ENCODE data around the gene CPVL.
"Not testable (repeated sequence)": the region's sequence is repeated elsewhere in the genome, so short reads cannot be mapped to it uniquely, and the experiment has no call there.

CPVL gene

DNA sequence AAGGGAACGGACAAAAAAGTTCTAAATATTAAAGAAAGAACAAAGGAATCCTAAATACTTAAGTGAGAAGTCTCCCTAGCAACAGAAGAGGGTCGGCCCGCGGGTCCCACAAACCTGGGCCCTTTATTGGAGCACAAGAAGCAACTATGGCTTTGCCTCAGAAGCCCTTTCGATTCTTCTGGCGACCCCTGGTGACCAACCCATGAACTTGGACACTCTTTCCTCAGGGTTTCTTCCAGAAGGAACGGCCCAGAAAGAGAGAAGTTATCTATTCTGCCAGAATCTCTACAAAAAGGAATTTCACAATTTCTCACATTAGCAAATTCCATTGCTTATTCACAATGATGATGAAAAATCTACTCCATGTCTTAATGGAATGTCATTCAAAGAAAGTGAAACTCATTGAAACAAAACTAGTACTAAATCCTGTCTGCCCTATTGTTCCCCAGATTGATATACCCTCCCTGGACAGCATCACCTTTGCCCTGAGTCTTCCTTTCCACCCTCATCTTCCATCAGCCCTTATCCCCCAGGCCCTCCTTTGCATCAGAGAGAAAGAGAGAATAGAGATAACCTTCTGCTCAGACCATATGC lies 43.7 kb downstream of the CPVL start:
- TF ChIP-seq YY1 (IDR thresholded peaks at IDR 0.05; ENCODE audit: insufficient read depth, insufficient read length) = no peak
- TF ChIP-seq SUZ12 (IDR thresholded peaks at IDR 0.05; ENCODE audit: extremely low read depth, insufficient read depth, insufficient read length) = no peak
- TF ChIP-seq ZNF274 (IDR thresholded peaks at IDR 0.05; ENCODE audit: low read depth, low read length) = no peak
- peak; percentile 63 for DNase-seq (ENCODE audit: low read depth, low spot score)
- peaks cover 5% of the 10 kb centered on the region for H3K36me3 ChIP-seq (ENCODE audit: insufficient read depth, insufficient read length, low read length)

DNA sequence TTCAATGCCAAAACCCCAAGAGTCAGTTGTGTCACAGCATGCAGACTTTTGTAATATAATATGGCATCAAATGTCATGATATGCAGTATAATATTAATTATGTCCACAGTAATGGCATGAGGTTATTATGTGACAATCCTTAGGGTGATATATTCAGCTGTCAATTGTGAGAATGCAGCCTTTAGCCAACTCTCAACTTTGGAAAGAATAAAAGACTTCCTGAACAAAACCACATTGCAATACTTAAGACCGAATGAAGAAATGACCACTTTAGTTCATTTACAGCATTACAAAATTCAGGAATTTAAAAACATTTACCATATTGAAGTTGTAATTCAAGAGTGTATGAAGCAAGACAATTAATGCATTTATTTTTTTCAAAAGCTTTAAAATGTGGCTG lies 45.4 kb downstream of the CPVL start:
- H3K4me3 ChIP-seq (ENCODE audit: insufficient read length, low read depth) = no peak overlapping the region
- TF ChIP-seq YY1 (IDR thresholded peaks at IDR 0.05; ENCODE audit: insufficient read depth, insufficient read length) = no peak
- no peak for TF ChIP-seq SUZ12 (IDR thresholded peaks at IDR 0.05; ENCODE audit: extremely low read depth, insufficient read depth, insufficient read length)
- no peak for TF ChIP-seq ZNF274 (IDR thresholded peaks at IDR 0.05; ENCODE audit: low read depth, low read length)
- DNase-seq (ENCODE audit: low read depth, low spot score) = no peak
- H3K27me3 ChIP-seq (ENCODE audit: insufficient read depth, insufficient read length) = no peaks in the 10 kb centered on the region
- H3K9me3 ChIP-seq (ENCODE audit: insufficient read depth, low read length) = no peaks in the 10 kb centered on the region
- H3K4me1 ChIP-seq (ENCODE audit: insufficient read depth, insufficient read length) = peaks cover 3% of the 10 kb centered on the region
- H3K9ac ChIP-seq (ENCODE audit: insufficient read length, low read depth) = no peak overlapping the region
- H3K36me3 ChIP-seq (ENCODE audit: insufficient read depth, insufficient read length, low read length) = peaks cover 8% of the 10 kb centered on the region

More for the DNA sequence above, 43.7 kb downstream of the CPVL start:
- peaks cover 6% of the 10 kb centered on the region for H3K4me1 ChIP-seq (ENCODE audit: insufficient read depth, insufficient read length)
- H3K9me3 ChIP-seq (ENCODE audit: insufficient read depth, low read length) = no peaks in the 10 kb centered on the region
- no peak overlapping the region for H3K9ac ChIP-seq (ENCODE audit: insufficient read length, low read depth)
- no peak overlapping the region for H3K4me3 ChIP-seq (ENCODE audit: insufficient read length, low read depth)
- H3K27me3 ChIP-seq (ENCODE audit: insufficient read depth, insufficient read length) = no peaks in the 10 kb centered on the region

DNA sequence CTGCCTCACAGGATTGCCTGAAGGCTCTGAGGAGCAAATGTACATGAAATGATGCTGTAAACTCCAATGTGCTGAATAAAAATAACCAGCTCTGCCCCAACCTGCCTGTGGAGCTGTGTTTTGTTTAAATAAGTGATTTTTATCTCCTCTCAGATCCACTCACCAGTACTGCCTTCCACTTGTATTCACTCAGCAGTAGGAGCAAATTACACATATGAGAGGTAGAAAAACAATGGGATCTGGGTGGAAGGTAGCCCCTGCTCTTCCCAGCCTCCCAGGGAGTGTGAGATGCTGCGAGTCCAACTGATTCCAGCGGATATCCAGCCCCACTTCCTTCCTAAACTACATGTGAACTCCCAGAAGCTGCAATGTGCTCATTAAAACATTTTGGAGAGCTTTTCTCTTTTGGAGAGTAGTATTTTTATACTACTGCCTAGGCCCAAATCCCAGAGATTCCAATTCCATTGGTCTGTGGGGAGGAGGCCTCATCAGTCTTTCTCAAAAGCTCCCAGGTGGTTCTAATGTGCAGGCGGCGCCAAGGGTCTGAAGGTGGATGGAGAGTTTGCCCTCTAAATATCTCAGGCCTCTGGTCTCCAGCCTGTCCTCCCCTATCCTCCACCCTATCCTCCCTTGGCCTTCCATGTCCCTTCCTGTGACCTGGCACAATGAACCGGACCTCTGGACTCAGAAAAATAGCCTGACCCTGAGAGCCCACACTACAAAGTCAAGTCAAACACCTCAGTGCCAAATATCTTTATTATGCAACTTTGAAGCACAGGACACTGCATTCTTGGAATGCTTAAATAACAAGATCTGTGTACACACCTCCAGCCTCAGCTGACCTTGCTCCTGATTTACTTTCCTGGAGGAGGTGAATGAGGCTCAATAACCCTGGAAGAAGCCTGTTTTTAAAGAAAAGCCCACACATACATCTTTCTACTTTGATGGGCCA lies 46.2 kb downstream of the CPVL start:
- Histone ChIP-seq H3K4me1 (ENCODE audit: insufficient read depth, insufficient read length) (peaks cover 3% of the 10 kb centered on the region), H3K36me3 (ENCODE audit: insufficient read depth, insufficient read length, low read length) (peaks cover 10% of the 10 kb centered on the region), H3K9ac (ENCODE audit: insufficient read length, low read depth) (no peak overlapping the region), H3K27me3 (ENCODE audit: insufficient read depth, insufficient read length) (no peaks in the 10 kb centered on the region), H3K9me3 (ENCODE audit: insufficient read depth, low read length) (no peaks in the 10 kb centered on the region), H3K4me3 (ENCODE audit: insufficient read length, low read depth) (no peak overlapping the region)
- no peak for TF ChIP-seq YY1 (IDR thresholded peaks at IDR 0.05; ENCODE audit: insufficient read depth, insufficient read length)
- no peak for TF ChIP-seq SUZ12 (IDR thresholded peaks at IDR 0.05; ENCODE audit: extremely low read depth, insufficient read depth, insufficient read length)
- TF ChIP-seq ZNF274 (IDR thresholded peaks at IDR 0.05; ENCODE audit: low read depth, low read length) = no peak
- no peak for DNase-seq (ENCODE audit: low read depth, low spot score)

DNA sequence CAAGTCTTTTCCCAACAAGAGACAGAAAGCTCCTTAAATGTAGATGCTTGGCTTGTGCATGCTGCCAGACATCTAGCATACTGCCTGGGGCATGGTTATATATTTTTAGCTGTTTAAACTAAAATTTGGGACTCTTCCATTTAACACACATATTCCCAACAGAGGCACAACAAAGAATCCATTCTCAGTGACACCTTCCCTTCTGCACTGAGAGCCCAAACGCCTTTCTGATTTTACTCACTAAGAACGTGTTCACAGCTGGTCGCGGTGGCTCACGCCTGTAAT lies 49.9 kb downstream of the CPVL start:
- no peak for DNase-seq (ENCODE audit: low read depth, low spot score)
- Histone ChIP-seq H3K4me1 (ENCODE audit: insufficient read depth, insufficient read length) (peaks cover 11% of the 10 kb centered on the region), H3K4me3 (ENCODE audit: insufficient read length, low read depth) (no peak overlapping the region), H3K27me3 (ENCODE audit: insufficient read depth, insufficient read length) (no peaks in the 10 kb centered on the region), H3K9me3 (ENCODE audit: insufficient read depth, low read length) (no peaks in the 10 kb centered on the region), H3K36me3 (ENCODE audit: insufficient read depth, insufficient read length, low read length) (peaks cover 17% of the 10 kb centered on the region), H3K9ac (ENCODE audit: insufficient read length, low read depth) (no peak overlapping the region)
- TF ChIP-seq YY1 (IDR thresholded peaks at IDR 0.05; ENCODE audit: insufficient read depth, insufficient read length) = no peak
- TF ChIP-seq ZNF274 (IDR thresholded peaks at IDR 0.05; ENCODE audit: low read depth, low read length) = no peak
- no peak for TF ChIP-seq SUZ12 (IDR thresholded peaks at IDR 0.05; ENCODE audit: extremely low read depth, insufficient read depth, insufficient read length)

DNA sequence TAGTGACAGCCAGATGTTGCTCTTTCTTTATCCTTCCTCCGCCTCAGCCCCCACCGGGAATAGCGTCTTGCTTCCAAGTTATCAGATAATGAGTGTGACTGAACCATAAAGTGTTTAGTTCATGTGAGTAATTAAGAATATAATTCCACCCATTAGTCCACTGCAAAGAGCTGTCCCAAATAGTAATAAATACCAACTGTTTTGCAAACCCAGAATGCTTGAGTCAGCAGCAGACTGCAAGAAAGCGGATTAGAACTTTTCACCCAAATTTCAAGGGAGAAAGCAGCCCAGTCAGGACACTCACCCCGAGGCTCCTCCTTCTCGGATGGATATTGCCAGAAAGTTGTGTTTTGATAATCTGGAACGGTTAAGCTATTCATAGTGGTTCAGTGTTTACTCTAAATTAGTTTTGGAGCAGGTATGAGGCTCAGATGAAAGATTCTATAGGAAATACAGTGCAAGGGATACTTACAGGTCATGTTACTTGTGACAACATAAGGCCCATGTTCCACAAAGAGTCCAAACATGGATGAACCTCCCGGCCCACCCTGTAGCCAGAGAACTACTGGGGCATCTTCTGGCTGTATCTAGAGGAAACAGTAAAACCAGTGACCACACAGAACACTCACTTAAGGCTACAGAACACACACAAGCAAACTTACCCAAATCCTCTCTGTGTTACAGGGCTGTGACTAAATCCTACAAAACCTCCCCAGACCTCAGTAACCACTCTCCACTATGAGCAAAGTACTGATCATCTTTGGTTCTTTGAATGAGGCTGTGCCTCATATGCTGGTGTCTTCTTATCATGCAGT lies 50.5 kb downstream of the CPVL start:
- H3K4me3 ChIP-seq (ENCODE audit: insufficient read length, low read depth) = no peak overlapping the region
- no peak for DNase-seq (ENCODE audit: low read depth, low spot score)
- peaks cover 11% of the 10 kb centered on the region for H3K4me1 ChIP-seq (ENCODE audit: insufficient read depth, insufficient read length)
- peaks cover 17% of the 10 kb centered on the region for H3K36me3 ChIP-seq (ENCODE audit: insufficient read depth, insufficient read length, low read length)
- no peaks in the 10 kb centered on the region for H3K27me3 ChIP-seq (ENCODE audit: insufficient read depth, insufficient read length)
- no peak overlapping the region for H3K9ac ChIP-seq (ENCODE audit: insufficient read length, low read depth)
- TF ChIP-seq SUZ12 (IDR thresholded peaks at IDR 0.05; ENCODE audit: extremely low read depth, insufficient read depth, insufficient read length) (no peak), ZNF274 (IDR thresholded peaks at IDR 0.05; ENCODE audit: low read depth, low read length) (no peak)
- no peaks in the 10 kb centered on the region for H3K9me3 ChIP-seq (ENCODE audit: insufficient read depth, low read length)

DNA sequence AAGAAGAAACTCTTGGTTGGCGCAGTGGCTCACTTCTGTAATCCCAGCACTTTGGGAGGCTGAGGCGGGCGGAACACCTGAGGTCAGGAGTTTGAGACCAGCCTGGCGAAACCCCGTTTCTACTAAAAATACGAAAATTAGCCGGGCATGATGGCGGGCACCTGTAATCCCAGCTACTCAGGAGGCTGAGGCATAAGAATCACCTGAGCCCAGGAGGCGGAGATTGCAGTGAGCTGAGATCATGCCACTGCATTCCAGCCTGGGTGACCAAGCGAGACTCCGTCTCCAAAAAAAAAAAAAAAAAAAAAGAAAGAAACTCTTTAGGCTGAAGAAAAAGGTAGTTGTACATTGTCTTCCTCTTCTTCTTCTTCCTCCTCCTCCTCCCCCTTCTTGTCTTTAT lies 53.2 kb downstream of the CPVL start:
- H3K9ac ChIP-seq (ENCODE audit: insufficient read length, low read depth); H3K4me1 ChIP-seq (ENCODE audit: insufficient read depth, insufficient read length); H3K27me3 ChIP-seq (ENCODE audit: insufficient read depth, insufficient read length); H3K9me3 ChIP-seq (ENCODE audit: insufficient read depth, low read length); DNase-seq (ENCODE audit: low read depth, low spot score); H3K4me3 ChIP-seq (ENCODE audit: insufficient read length, low read depth): not testable (repeated sequence)
- peaks cover 24% of the 10 kb centered on the region for H3K36me3 ChIP-seq (ENCODE audit: insufficient read depth, insufficient read length, low read length)

DNA sequence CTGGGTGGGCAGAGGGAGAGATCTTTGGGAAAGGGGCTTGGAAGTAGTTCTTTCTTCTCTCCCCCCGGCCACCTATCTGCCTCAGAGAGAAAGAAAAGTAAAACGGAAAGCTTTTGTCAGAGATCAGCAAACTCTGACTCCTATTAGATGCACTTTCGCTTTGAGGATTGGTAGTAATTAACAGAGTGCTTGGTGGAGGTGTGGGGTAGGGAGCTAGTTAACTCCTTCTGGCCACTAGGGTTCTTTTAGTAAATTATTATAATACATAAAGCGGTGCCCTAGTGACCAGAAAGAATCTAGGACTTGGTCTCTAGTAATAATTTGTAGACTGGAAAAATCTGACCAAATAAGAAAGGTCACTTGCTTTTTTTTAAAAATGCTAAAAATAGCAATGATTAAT lies 54.6 kb downstream of the CPVL start:
- H3K9me3 ChIP-seq (ENCODE audit: insufficient read depth, low read length) = no peaks in the 10 kb centered on the region
- H3K9ac ChIP-seq (ENCODE audit: insufficient read length, low read depth) = no peak overlapping the region
- no peak for DNase-seq (ENCODE audit: low read depth, low spot score)
- no peak overlapping the region for H3K4me3 ChIP-seq (ENCODE audit: insufficient read length, low read depth)
- H3K36me3 ChIP-seq (ENCODE audit: insufficient read depth, insufficient read length, low read length) = peaks cover 21% of the 10 kb centered on the region
- TF ChIP-seq ZNF274 (IDR thresholded peaks at IDR 0.05; ENCODE audit: low read depth, low read length) = no peak
- TF ChIP-seq SUZ12 (IDR thresholded peaks at IDR 0.05; ENCODE audit: extremely low read depth, insufficient read depth, insufficient read length) = no peak
- no peak for TF ChIP-seq YY1 (IDR thresholded peaks at IDR 0.05; ENCODE audit: insufficient read depth, insufficient read length)
- peaks cover 8% of the 10 kb centered on the region for H3K4me1 ChIP-seq (ENCODE audit: insufficient read depth, insufficient read length)
- H3K27me3 ChIP-seq (ENCODE audit: insufficient read depth, insufficient read length) = no peaks in the 10 kb centered on the region
